ENCODE results near the gene SDF2L1.

DNA sequence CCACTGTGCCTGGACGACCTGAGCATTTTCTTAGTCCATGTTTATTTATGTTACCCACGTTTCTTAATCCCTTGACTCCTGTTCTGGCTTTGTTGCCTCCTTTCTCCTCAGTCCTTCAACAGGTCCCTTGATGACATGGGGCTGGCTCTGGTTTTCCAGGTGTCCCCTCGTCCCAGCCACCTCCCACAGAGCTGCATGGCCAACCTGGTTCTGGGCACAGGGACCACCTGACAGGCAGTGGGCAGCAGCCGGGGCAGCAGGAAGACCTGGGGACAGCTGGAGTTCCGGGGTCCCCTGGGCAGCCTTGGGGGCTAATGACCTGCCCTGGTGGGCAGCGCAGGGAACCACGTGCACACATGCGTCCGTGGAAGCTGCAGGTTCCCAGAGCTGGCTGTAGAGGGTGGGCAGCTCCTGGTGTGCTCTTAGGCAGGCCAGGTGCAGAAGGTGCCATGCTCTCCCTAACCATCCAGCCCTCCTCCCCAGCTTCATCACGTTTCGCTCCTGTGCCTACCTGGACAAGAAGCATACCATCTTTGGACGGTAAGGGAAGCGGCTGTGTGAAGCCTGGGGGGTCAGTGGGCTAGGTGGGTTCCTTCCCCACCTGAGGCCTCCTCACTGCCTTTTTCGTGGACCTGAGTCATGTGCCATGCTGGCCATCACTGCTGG lies 51.4 kb downstream of the SDF2L1 start:
- TF ChIP-seq, protein P1, sequence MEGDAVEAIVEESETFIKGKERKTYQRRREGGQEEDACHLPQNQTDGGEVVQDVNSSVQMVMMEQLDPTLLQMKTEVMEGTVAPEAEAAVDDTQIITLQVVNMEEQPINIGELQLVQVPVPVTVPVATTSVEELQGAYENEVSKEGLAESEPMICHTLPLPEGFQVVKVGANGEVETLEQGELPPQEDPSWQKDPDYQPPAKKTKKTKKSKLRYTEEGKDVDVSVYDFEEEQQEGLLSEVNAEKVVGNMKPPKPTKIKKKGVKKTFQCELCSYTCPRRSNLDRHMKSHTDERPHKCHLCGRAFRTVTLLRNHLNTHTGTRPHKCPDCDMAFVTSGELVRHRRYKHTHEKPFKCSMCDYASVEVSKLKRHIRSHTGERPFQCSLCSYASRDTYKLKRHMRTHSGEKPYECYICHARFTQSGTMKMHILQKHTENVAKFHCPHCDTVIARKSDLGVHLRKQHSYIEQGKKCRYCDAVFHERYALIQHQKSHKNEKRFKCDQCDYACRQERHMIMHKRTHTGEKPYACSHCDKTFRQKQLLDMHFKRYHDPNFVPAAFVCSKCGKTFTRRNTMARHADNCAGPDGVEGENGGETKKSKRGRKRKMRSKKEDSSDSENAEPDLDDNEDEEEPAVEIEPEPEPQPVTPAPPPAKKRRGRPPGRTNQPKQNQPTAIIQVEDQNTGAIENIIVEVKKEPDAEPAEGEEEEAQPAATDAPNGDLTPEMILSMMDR (IDR thresholded peaks at IDR 0.05), result no peak
- TF ChIP-seq POLR2A (IDR thresholded peaks at IDR 0.05), result no peak

Measured in body of pancreas (tissue), 4 donors.